Mesenchymal stem cell (in vitro differentiated cells and primary cell): ENCODE results near the gene ZNF396.

Experiments used
- DNase-seq: peaks from one replicate; pipeline ENCODE4 v3.0.0-alpha.2; 2013
- H2AFZ ChIP-seq: one replicate; pipeline ENCODE4 v1.6.1; 2013; ENCODE audit warnings: low read depth, mild to moderate bottlenecking, control low read depth, inconsistent platforms, low read length, moderate library complexity
- H2AK5ac ChIP-seq: 2 replicates; pipeline ENCODE4 v1.6.1; 2013; ENCODE audit warnings: low read length, moderate library complexity, mild to moderate bottlenecking, inconsistent platforms; ENCODE audit not compliant: severe bottlenecking
- H2BK120ac ChIP-seq: one replicate; pipeline ENCODE4 v1.6.1; 2013; ENCODE audit warnings: low read depth, mild to moderate bottlenecking, inconsistent platforms, low read length, moderate library complexity
- H2BK12ac ChIP-seq, 2 experiments: one replicate each; pipeline ENCODE4 v1.6.1; 2013; ENCODE audit warnings: inconsistent platforms in 2 of 2, low read length in 2 of 2, mild to moderate bottlenecking in 2 of 2, moderate library complexity in 2 of 2, control low read depth in 1 of 2
- H2BK15ac ChIP-seq: one replicate; pipeline ENCODE4 v1.6.1; 2013; ENCODE audit warnings: mild to moderate bottlenecking, low read depth, inconsistent platforms; ENCODE audit not compliant: poor library complexity, severe bottlenecking
- H2BK5ac ChIP-seq: 2 replicates; pipeline ENCODE4 v1.6.1; 2013; ENCODE audit warnings: low read depth, mild to moderate bottlenecking, low read length, control low read depth, inconsistent platforms; ENCODE audit not compliant: poor library complexity, severe bottlenecking
- H3K14ac ChIP-seq, 2 experiments: one replicate each; pipeline ENCODE4 v1.6.1; 2013; ENCODE audit warnings: inconsistent platforms in 2 of 2, low read length in 2 of 2, control low read depth in 1 of 2, mild to moderate bottlenecking in 1 of 2, moderate library complexity in 1 of 2
- H3K18ac ChIP-seq, 2 experiments: one replicate each; pipeline ENCODE4 v1.6.1; 2013; ENCODE audit warnings: inconsistent platforms in 2 of 2, low read length in 2 of 2, control low read depth in 1 of 2, low read depth in 1 of 2, mild to moderate bottlenecking in 1 of 2
- H3K23ac ChIP-seq, 2 experiments: one replicate each; pipeline ENCODE4 v1.6.1; 2013; ENCODE audit warnings: inconsistent platforms in 2 of 2, low read length in 2 of 2, mild to moderate bottlenecking in 2 of 2, moderate library complexity in 2 of 2, control low read depth in 1 of 2
- H3K27ac ChIP-seq: 2 replicates; pipeline ENCODE4 v1.5.1; 2013; ENCODE audit warnings: mild to moderate bottlenecking, moderate library complexity, low read length, control low read depth, inconsistent platforms; ENCODE audit not compliant: poor library complexity, severe bottlenecking
- H3K27me3 ChIP-seq, 2 experiments: 2 replicates each; pipeline versions ENCODE4 v1.6.1 to v1.7.0; 2013; ENCODE audit warnings: low read length in 2 of 2, mild to moderate bottlenecking in 2 of 2, moderate library complexity in 2 of 2, control low read depth in 1 of 2, inconsistent platforms in 1 of 2; ENCODE audit not compliant: control insufficient read depth in 1 of 2, insufficient read depth in 1 of 2
- H3K36me3 ChIP-seq, 2 experiments: 2 replicates each; pipeline versions ENCODE4 v1.6.1 to v1.7.0; 2013; ENCODE audit warnings: low read length in 2 of 2, control low read depth in 1 of 2, inconsistent platforms in 1 of 2, low read depth in 1 of 2, mild to moderate bottlenecking in 1 of 2; ENCODE audit not compliant: insufficient read depth in 2 of 2, control insufficient read depth in 1 of 2
- H3K4ac ChIP-seq, 2 experiments: one replicate each; pipeline ENCODE4 v1.6.1; 2013; ENCODE audit warnings: inconsistent platforms in 2 of 2, low read length in 2 of 2, mild to moderate bottlenecking in 2 of 2, moderate library complexity in 2 of 2, control low read depth in 1 of 2, low read depth in 1 of 2
- H3K4me1 ChIP-seq: 2 replicates; pipeline ENCODE4 v1.6.1; 2013; ENCODE audit warnings: low read depth, low read length, control low read depth; ENCODE audit not compliant: control insufficient read depth, insufficient read depth
- H3K4me2 ChIP-seq: 2 replicates; pipeline ENCODE4 v1.6.1; 2013; ENCODE audit warnings: low read length, mild to moderate bottlenecking, inconsistent platforms; ENCODE audit not compliant: poor library complexity, severe bottlenecking
- H3K4me3 ChIP-seq, 2 experiments: 2 replicates each; pipeline versions ENCODE4 v1.5.1 to v1.7.0; 2013; ENCODE audit warnings: low read length in 2 of 2, mild to moderate bottlenecking in 2 of 2, control low read depth in 1 of 2, low read depth in 1 of 2; ENCODE audit not compliant: insufficient read depth in 1 of 2
- H3K79me1 ChIP-seq: replicated peaks from 2 replicates; pipeline ENCODE4 v1.6.1; 2013; ENCODE audit warnings: mild to moderate bottlenecking, control low read depth, low read length, inconsistent platforms; ENCODE audit not compliant: poor library complexity, severe bottlenecking
- H3K9ac ChIP-seq: 2 replicates; pipeline ENCODE4 v1.7.0; 2013; ENCODE audit warnings: mild to moderate bottlenecking, low read length, moderate library complexity
- H3K9me3 ChIP-seq: 2 replicates; pipeline ENCODE4 v1.7.0; 2013; ENCODE audit warnings: mild to moderate bottlenecking, low read length; ENCODE audit not compliant: control insufficient read depth
- H4K8ac ChIP-seq: one replicate; pipeline ENCODE4 v1.6.1; 2013; ENCODE audit warnings: inconsistent platforms, mild to moderate bottlenecking, low read length, moderate library complexity
- H4K91ac ChIP-seq: one replicate; pipeline ENCODE4 v1.6.1; 2013; ENCODE audit warnings: mild to moderate bottlenecking, low read length, inconsistent platforms
- WGBS: methylation state at CpG from one replicate; pipeline ENCODE4 v1.1.7; 2013; ENCODE audit warnings: mixed read lengths; 5-methylcytosine and 5-hydroxymethylcytosine counted together

ZNF396 gene

GRCh38 chr18:35411625-35412351 is 34.7 kb upstream of the ZNF396 start:
- no peak overlapping the region for H3K14ac ChIP-seq
- H4K8ac ChIP-seq, result no peak overlapping the region
- no peak overlapping the region for H3K4me3 ChIP-seq
- no peak overlapping the region for H2BK5ac ChIP-seq
- no peak overlapping the region for H2BK15ac ChIP-seq
- 91% methylated on average over 4 of the region's 4 CpGs for WGBS
- H3K9me3 ChIP-seq, result no peaks in the 10 kb centered on the region
- H3K36me3 ChIP-seq, result no peaks in the 10 kb centered on the region
- no peak overlapping the region for H3K4ac ChIP-seq
- H3K79me1 ChIP-seq, result no peaks in the 10 kb centered on the region
- peaks cover 6% of the 10 kb centered on the region for H3K4me1 ChIP-seq
- H3K9ac ChIP-seq, result no peak overlapping the region
- no peak overlapping the region for H3K18ac ChIP-seq
- no peak overlapping the region for H4K91ac ChIP-seq
- no peak for DNase-seq
- H3K27ac ChIP-seq, result no peak overlapping the region
- H3K27me3 ChIP-seq, result no peaks in the 10 kb centered on the region
- H3K4me2 ChIP-seq, result no peak overlapping the region
- no peak overlapping the region for H2BK12ac ChIP-seq
- H3K23ac ChIP-seq, result no peak overlapping the region
- H2AK5ac ChIP-seq, result no peak overlapping the region
- H2AFZ ChIP-seq, result no peak overlapping the region
- H2BK120ac ChIP-seq, result no peak overlapping the region

GRCh38 chr18:35410561-35410960 is 33.4 kb upstream of the ZNF396 start:
- no peak overlapping the region for H3K9ac ChIP-seq
- no peak overlapping the region for H3K18ac ChIP-seq
- 91% methylated on average over 7 of the region's 7 CpGs for WGBS

GRCh38 chr18:35409911-35410310 is 32.8 kb upstream of the ZNF396 start:
- H3K27me3 ChIP-seq, result no peaks in the 10 kb centered on the region
- H3K23ac ChIP-seq, result no peak overlapping the region
- 100% methylated on average over 3 of the region's 3 CpGs for WGBS
- H2BK5ac ChIP-seq, result no peak overlapping the region
- H2BK12ac ChIP-seq, result no peak overlapping the region
- H3K36me3 ChIP-seq, result no peaks in the 10 kb centered on the region
- no peak overlapping the region for H2BK120ac ChIP-seq
- no peak overlapping the region for H2AFZ ChIP-seq
- no peak overlapping the region for H3K27ac ChIP-seq
- DNase-seq, result no peak
- H4K91ac ChIP-seq, result peak overlapping the region; percentile 40
- H3K4me3 ChIP-seq, result no peak overlapping the region
- H3K9me3 ChIP-seq, result no peaks in the 10 kb centered on the region
- no peak overlapping the region for H3K18ac ChIP-seq
- H4K8ac ChIP-seq, result no peak overlapping the region
- H2AK5ac ChIP-seq, result no peak overlapping the region
- H3K9ac ChIP-seq, result no peak overlapping the region
- no peak overlapping the region for H3K4ac ChIP-seq
- peaks cover 6% of the 10 kb centered on the region for H3K4me1 ChIP-seq
- H3K4me2 ChIP-seq, result no peak overlapping the region
- no peak overlapping the region for H2BK15ac ChIP-seq
- no peaks in the 10 kb centered on the region for H3K79me1 ChIP-seq
- H3K14ac ChIP-seq, result no peak overlapping the region

More at GRCh38 chr18:35410561-35410960, 33.4 kb upstream of the ZNF396 start:
- H3K79me1 ChIP-seq, result no peaks in the 10 kb centered on the region
- no peak overlapping the region for H2BK120ac ChIP-seq
- no peak overlapping the region for H2BK12ac ChIP-seq
- DNase-seq, result no peak
- H2AFZ ChIP-seq, result no peak overlapping the region
- H3K36me3 ChIP-seq, result no peaks in the 10 kb centered on the region
- H3K27me3 ChIP-seq, result no peaks in the 10 kb centered on the region
- no peak overlapping the region for H4K8ac ChIP-seq
- no peaks in the 10 kb centered on the region for H3K9me3 ChIP-seq
- H3K14ac ChIP-seq, result no peak overlapping the region
- no peak overlapping the region for H4K91ac ChIP-seq
- no peak overlapping the region for H2BK15ac ChIP-seq
- H3K4ac ChIP-seq, result no peak overlapping the region
- no peak overlapping the region for H3K4me2 ChIP-seq
- no peak overlapping the region for H3K23ac ChIP-seq
- H3K4me1 ChIP-seq, result peaks cover 6% of the 10 kb centered on the region
- H3K4me3 ChIP-seq, result no peak overlapping the region
- no peak overlapping the region for H2BK5ac ChIP-seq
- no peak overlapping the region for H2AK5ac ChIP-seq
- no peak overlapping the region for H3K27ac ChIP-seq

- Histone ChIP-seq H2BK15ac (no peak overlapping the region), H2AK5ac (peak overlapping the region; percentile 42), H3K9me3 (no peaks in the 10 kb centered on the region), H2BK12ac (peak overlapping the region; percentile 44 to 51), H3K4me3 (no peak overlapping the region), H3K36me3 (no peaks in the 10 kb centered on the region), H3K79me1 (no peaks in the 10 kb centered on the region), H3K27me3 (no peaks in the 10 kb centered on the region), H3K18ac (peak overlapping the region in 1 of 2 experiments; percentile 74), H3K4me2 (no peak overlapping the region), H2BK120ac (no peak overlapping the region), H4K8ac (no peak overlapping the region), H3K23ac (no peak overlapping the region), H3K14ac (no peak overlapping the region), H4K91ac (peak overlapping the region; percentile 55), H2BK5ac (no peak overlapping the region), H3K9ac (no peak overlapping the region), H2AFZ (no peak overlapping the region), H3K4me1 (peaks cover 6% of the 10 kb centered on the region), H3K4ac (no peak overlapping the region), H3K27ac (no peak overlapping the region)
- WGBS, result 86% methylated on average over 4 of the region's 5 CpGs
- DNase-seq, result no peak
Observed at GRCh38 chr18:35408843-35409261, 31.7 kb upstream of the ZNF396 start.
